ENCODE results near the gene UBE2R2.

Gene UBE2R2

GRCh38 chr9:33885948-33886347 lies 69.0 kb downstream of the UBE2R2 start:
- DNase-seq, result no peak

- DNase-seq, result no peak
These were observed 76.9 kb downstream of the UBE2R2 start for GRCh38 chr9:33893861-33894260.

- DNase-seq, result no peak
These were observed 77.4 kb downstream of the UBE2R2 start for GRCh38 chr9:33894316-33894715.

- DNase-seq, result peak; percentile 25
These were observed 86.3 kb downstream of the UBE2R2 start for GRCh38 chr9:33903157-33903780.

- no peak for DNase-seq
These were observed 88.2 kb downstream of the UBE2R2 start for GRCh38 chr9:33905137-33905536.

GRCh38 chr9:33906769-33907168 lies 89.8 kb downstream of the UBE2R2 start:
- DNase-seq, result no peak

GRCh38 chr9:33907347-33907746 lies 90.4 kb downstream of the UBE2R2 start:
- DNase-seq, result no peak

- DNase-seq, result no peak
These were observed 91.2 kb downstream of the UBE2R2 start for GRCh38 chr9:33908114-33908513.

- DNase-seq, result no peak
These were observed 91.8 kb downstream of the UBE2R2 start for GRCh38 chr9:33908749-33909148.

- DNase-seq, result no peak
These were observed 96.6 kb downstream of the UBE2R2 start for GRCh38 chr9:33913541-33913940.

- DNase-seq, result no peak
These were observed 98.1 kb downstream of the UBE2R2 start for GRCh38 chr9:33914887-33915628.

- no peak for DNase-seq
These were observed 100.1 kb downstream of the UBE2R2 start for GRCh38 chr9:33917036-33917435.

- no peak for DNase-seq
These were observed 102.4 kb downstream of the UBE2R2 start for GRCh38 chr9:33919276-33919897.

GRCh38 chr9:33921967-33922895 lies 105.3 kb downstream of the UBE2R2 start:
- peak; percentile 31 for DNase-seq

- DNase-seq, result no peak
These were observed 106.1 kb downstream of the UBE2R2 start for GRCh38 chr9:33923079-33923478.

- no peak for DNase-seq
These were observed 107.2 kb downstream of the UBE2R2 start for GRCh38 chr9:33923998-33924701.

- DNase-seq, result peak; percentile 65
These were observed 108.2 kb downstream of the UBE2R2 start for GRCh38 chr9:33924978-33925797.

GRCh38 chr9:33926746-33927485 lies 110.0 kb downstream of the UBE2R2 start:
- DNase-seq, result no peak

- DNase-seq, result no peak
These were observed 110.7 kb downstream of the UBE2R2 start for GRCh38 chr9:33927694-33928093.

GRCh38 chr9:33931326-33931725 lies 114.4 kb downstream of the UBE2R2 start:
- no peak for DNase-seq
